GM18519 (cell line): Measurements from ENCODE around the gene ANKRD45.
"Not testable (repeated sequence)": the region's sequence is repeated elsewhere in the genome, so short reads cannot be mapped to it uniquely, and the experiment has no call there.

Experiments
- ATAC-seq: cut with Tn5 transposase; IDR thresholded peaks from one replicate; pipeline ENCODE4 v1.9.1; 2021; ENCODE audit warnings: mild to moderate bottlenecking, moderate library complexity; ENCODE audit not compliant: unreplicated experiment, low FRiP score

The ANKRD45 gene

DNA sequence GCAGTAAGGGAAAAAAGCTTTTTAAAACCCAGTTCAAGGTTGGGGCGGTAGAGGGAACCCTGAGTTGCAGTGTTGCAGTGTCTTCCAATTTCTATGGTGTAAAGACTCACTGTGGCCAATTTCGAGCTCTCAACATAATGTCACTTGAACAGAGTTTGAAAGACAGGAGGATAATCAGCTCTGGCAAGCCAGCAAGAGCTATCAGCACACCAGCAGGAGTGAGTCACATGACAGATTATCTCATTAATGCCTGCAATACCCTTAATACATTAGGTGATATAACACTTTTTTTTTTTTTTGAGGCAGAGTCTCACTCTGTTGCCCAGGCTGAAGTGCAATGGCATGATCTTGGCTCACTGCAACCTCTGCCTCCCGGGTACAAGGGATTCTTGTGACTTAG lies 89.6 kb downstream of the ANKRD45 start:
- no peak for ATAC-seq

DNA sequence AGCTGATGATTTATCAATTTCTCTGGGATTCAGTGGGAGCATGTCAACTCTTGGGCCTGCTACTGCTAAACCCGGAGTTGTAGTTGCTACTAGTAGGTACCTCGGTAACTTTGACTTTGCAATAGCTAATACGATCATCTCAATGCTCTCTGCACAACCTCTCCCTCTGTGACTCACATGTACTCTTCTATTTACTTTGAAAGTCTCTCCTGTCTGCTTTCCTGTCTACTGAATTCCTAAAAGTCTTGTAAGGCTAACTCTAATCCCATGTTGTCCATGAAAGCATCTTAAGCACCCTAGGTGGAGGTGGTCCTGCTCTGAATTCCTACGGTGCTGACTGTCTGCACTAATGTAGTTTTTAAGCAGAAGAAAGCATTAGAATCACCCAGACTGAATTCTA lies 96.1 kb downstream of the ANKRD45 start:
- no peak for ATAC-seq

DNA sequence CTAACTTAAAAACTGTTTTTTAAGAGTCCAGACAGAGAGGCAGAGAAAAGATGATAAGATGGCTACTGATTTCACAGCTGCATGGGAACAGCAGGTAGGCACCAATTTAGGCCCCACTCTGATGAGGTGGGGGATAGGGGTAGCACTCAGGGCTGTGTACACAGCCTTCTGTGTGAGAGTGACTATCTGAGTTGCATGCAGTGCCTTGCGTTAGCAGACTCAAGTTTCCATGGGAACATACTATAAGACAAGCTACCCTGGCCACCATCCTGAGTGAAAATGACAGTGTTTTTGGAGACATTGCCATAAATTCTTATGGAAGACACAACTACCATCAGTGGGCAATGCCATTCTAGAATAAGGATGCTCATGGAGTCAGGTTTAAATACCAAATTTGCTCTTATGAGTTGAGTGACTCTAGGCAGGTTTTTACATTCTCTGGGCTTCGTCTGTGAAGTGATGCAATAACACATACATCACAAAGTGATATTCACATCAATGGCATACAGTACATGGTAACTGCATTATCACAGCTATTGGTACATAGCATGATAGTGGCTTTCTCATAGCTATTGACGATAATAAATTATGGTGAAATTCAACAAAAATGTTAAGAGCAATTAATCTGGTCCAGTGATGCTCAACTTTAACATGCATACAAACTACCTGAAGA lies 97.3 kb downstream of the ANKRD45 start:
- ATAC-seq = no peak

DNA sequence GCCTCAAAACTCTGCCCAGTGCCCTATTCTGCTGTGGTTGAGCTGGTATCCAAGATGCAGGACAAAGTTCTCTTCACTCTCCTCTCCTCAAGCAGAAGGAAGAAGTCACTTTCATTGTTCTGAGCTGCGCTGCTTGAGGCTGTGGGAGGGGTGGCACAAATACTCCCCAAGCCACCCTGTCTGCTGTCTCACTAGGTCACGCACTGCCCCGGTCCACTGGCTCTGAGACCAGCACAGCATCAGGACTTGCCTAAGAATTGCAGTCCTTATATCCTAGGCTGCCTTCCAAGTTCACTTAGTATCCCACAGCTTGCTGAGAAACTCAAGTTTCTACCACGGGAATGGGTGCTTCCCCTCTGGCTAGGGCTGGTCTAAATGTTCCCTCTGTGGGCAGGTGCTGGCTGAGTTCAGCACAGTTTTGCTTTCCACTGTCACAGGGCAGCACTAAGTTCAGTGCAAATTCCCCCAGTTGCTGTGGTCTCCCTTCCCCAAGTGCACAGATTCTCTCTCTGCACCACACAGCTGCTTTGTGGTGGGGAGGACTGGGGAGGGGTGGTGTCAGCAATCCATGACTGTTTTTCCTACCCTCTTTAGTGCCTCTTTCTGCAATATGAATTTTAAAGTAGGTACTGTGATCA lies 99.2 kb downstream of the ANKRD45 start:
- no peak for ATAC-seq

DNA sequence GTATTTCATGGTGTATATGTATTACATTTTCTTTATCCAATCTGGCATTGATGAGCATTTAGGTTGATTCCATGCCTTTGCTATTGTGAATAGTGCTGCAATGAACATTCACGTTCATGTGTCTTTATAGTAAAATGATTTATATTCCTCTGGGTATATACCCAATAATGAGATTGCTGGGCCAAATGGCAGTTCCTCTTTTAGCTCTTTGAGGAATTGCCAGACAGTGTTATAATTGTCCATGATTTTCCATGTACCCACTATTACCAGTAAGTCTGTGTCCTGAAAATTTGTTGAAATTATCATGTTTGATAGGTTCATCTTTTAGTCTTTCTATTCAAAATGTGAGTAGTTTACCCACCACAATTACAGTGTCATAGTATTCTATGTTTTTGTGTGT lies 101.2 kb downstream of the ANKRD45 start:
- ATAC-seq = no peak

DNA sequence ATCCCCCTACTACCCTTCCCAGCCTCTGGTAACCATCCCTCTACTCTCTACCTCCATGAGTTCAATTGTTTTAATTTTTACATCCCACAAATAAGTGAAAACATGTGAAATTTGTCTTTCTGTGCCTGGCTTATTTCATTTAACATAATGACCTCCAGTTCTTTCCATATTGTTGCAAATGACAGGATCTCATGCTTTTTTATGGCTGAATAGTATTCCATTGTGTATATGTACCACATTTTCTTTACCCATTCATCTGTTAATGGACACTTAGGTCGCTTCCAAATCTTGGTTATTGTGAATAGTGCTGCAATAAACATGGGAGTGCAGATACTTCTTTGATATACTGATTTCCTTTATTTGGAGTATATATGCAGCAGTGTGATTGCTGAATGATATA lies 105.8 kb downstream of the ANKRD45 start:
- ATAC-seq = not testable (repeated sequence)

DNA sequence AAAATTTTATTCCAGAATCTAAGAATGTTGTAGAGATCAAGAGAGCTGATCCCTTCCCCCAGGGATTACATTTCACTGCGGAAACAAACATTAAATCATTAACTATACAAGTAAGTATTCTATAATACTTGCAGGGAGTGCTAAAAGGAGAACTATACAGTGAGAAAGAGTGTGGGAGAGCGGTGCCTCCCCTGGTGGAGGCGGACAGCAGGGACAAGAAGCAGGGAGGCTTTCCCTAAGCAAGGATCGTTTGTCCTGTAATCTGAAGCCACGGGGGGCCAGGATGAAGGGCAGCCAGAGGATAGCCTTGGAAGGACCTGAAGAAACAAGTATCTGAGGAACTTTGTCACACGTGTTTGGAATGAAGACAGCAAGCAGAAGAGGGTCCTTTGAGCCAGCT lies 106.8 kb downstream of the ANKRD45 start:
- no peak for ATAC-seq

DNA sequence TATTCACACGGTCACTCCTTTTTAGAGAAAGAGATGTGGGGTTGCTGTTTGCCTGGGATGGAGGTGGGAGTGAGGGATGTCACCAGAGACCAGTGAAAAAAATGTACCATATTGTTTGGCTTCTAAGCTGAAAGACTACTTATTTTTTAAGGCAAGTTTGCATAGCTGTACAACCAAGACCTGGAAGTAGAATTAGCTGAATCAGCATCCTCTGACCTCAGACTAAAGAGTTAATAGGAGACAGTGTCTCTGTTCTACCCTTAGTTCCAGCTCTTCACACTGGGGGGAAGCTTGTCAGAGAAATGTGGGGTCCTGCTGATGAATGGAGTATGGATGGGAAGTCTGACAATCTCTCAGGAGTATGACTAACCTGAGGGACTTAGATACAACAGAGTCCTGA lies 108.4 kb downstream of the ANKRD45 start:
- no peak for ATAC-seq

DNA sequence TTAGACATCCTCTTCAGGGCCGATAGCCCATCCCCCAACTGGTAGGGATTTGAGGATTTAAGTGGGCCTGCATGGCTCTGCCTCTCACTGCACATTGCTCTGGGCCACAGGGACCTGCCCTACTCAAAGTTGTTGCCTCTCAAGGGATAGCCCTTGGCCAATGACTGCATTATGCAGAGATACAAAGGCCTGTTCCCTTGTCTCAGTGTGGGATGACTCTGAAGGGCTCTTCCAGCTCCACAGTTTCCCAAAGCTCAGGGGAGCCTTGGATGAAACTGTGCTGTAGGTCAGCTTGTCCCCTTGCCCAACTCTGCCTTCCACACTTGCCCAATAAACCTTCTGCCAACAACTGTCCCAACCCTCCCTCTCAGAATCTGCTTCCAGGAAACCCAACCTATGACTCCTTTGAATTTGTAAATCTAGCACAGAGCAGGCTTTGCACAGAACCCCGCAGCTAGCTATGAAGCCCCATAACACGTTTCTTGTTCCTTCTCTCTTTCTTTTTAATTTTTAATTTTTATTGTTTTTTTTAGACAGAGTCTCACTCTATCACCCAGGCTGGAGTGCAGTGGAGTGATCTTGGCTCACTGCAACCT lies 109.3 kb downstream of the ANKRD45 start:
- no peak for ATAC-seq
